Left lung (tissue), 10 donors: ENCODE data around the gene BANP. TPM values are rescaled to one million over a fixed set of nuclear protein-coding genes. Genes with fewer than 3 reads are reported as not detected.
"Not testable (repeated sequence)": the region's sequence is repeated elsewhere in the genome, so short reads cannot be mapped to it uniquely, and the experiment has no call there.

Source experiments
- ATAC-seq: fragments of 200-7000 bp; cut with Tn5 transposase; one replicate; pipeline ENCODE4 v1.9.1; 2020; ENCODE audit warnings: moderate library complexity
- DNase-seq, 4 donors: peaks; one replicate each; pipeline ENCODE4 v3.0.0-alpha.2; 2013 to 2020
- H3K27ac ChIP-seq, 2 donors: fragments of 200-600 bp; sonication (generic) in 1 of 2; one replicate each; pipeline versions ENCODE4 v1.5.0 to v1.8.0; 2020 to 2021
- H3K27me3 ChIP-seq, 2 donors: fragments of 200-600 bp; sonication (generic) in 1 of 2; one replicate each; pipeline versions ENCODE4 v1.5.0 to v1.8.0; 2020 to 2021
- H3K36me3 ChIP-seq, 2 donors: fragments of 200-600 bp; sonication (generic) in 1 of 2; one replicate each; pipeline versions ENCODE4 v1.5.0 to v1.8.0; 2020 to 2021
- H3K4me1 ChIP-seq, 2 donors: fragments of 200-600 bp; one replicate each; pipeline ENCODE4 v1.8.0; 2021
- H3K4me3 ChIP-seq, 2 donors: fragments of 200-600 bp; sonication (generic) in 1 of 2; one replicate each; pipeline versions ENCODE4 v1.5.0 to v1.8.0; 2020 to 2021; ENCODE audit warnings: mild to moderate bottlenecking in 1 of 2
- H3K9me3 ChIP-seq, 2 donors: fragments of 200-600 bp; sonication (generic) in 1 of 2; one replicate each; pipeline versions ENCODE4 v1.5.0 to v1.8.0; 2020 to 2021
- intact Hi-C, 2 donors: fragments of 100-400 bp; cut with DNase I; formaldehyde crosslinking; loops; one replicate each; pipeline versions ENCODE4 v1.11.2 to v1.14.2; 2022
- polyA plus RNA-seq, 6 donors: library from polyadenylated mRNA; unstranded; fragments of 120-200 nt; gene quantifications; one replicate each; pipeline ENCODE4 v1.2.1, GENCODE V29; 2013; ENCODE audit not compliant: insufficient read length in 6 of 6
- total RNA-seq, 2 donors: library from RNA; stranded (reverse); fragmentation: NEBNext Ultra II Directional; extraction: Animal tissue kit (Norgen Biotek cat#: 25700); gene quantifications; one replicate each; pipeline ENCODE4 v1.2.1, GENCODE V29; 2021
- TF ChIP-seq, protein P1 (sequence below), 2 donors: fragments of 200-600 bp; sonication (generic) in 1 of 2; IDR thresholded peaks; one replicate each; pipeline versions ENCODE4 v1.5.0 to v1.8.0; 2021; ENCODE audit warnings: antibody characterized with exemption in 2 of 2
- donor health status: DM: no; HTN: yes; CAD: no.
- donor health status: DM: no; HTN: no; CAD: no.

The BANP gene
- total and polyA plus RNA-seq, 8 donors: 19.3 to 35.9 (median 23.8) TPM

- ATAC-seq, DNase-seq, H3K27me3 ChIP-seq, H3K9me3 ChIP-seq, H3K4me1 ChIP-seq, intact Hi-C loops, H3K4me3 ChIP-seq, H3K27ac ChIP-seq: not testable (repeated sequence)
- H3K36me3 ChIP-seq: peaks cover 0 to 36% of the 10 kb centered on the region in 2 donors
These were observed 92.1 kb downstream of the BANP start for GRCh38 chr16:88043208-88043910.

- H3K9me3 ChIP-seq, H3K27me3 ChIP-seq: not testable (repeated sequence)
These were observed 92.9 kb downstream of the BANP start for GRCh38 chr16:88044121-88044581.

GRCh38 chr16:88045361-88045760 lies 94.1 kb downstream of the BANP start:
- H3K9me3 ChIP-seq, H3K27ac ChIP-seq, H3K27me3 ChIP-seq, H3K4me3 ChIP-seq, intact Hi-C loops, ATAC-seq, H3K4me1 ChIP-seq: not testable (repeated sequence)
- peaks cover 0 to 40% of the 10 kb centered on the region in 2 donors for H3K36me3 ChIP-seq
- peak in 1 of 4 donors; percentile 29 for DNase-seq

More at GRCh38 chr16:88044121-88044581, 92.9 kb downstream of the BANP start:
- H3K27ac ChIP-seq, H3K4me3 ChIP-seq, H3K4me1 ChIP-seq, intact Hi-C loops: not testable (repeated sequence)
- peak; percentile 41 for ATAC-seq
- peak in 1 of 4 donors; percentile 76 for DNase-seq
- H3K36me3 ChIP-seq: peaks cover 0 to 36% of the 10 kb centered on the region in 2 donors

DNA sequence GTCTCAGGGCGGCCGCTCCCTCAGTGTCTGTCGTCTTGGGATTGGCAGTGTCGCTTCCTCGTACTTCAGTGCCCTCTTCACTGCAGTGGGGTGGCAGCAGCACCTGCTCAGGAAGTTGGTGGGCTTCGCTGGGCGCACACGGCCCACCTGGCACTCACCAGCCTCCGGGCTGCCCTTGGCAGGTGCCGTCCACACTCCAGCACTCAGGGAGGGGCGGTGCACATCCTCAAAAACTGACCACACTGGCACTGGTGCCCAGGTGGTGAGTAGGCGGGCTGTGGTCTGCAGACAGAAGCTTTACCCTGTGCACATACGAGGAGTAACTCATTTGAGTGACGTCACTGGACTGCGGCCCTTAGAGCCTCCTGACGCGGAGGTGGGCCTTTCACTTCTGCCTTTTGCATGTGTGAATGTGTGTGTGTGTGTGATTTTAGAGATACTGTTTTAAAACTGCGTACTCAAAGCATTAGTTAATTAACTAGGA lies 94.6 kb downstream of the BANP start:
- ATAC-seq (peak; percentile 21), DNase-seq (peak in 1 of 4 donors; percentile 68)
- Histone ChIP-seq H3K36me3 (peaks cover 0 to 45% of the 10 kb centered on the region in 2 donors), H3K9me3 (no peaks in the 10 kb centered on the region), H3K4me3 (no peak overlapping the region), H3K4me1 (no peaks in the 10 kb centered on the region), H3K27ac (no peak overlapping the region), H3K27me3 (no peaks in the 10 kb centered on the region)
- intact Hi-C loops: no loop called here
- TF ChIP-seq, protein P1, sequence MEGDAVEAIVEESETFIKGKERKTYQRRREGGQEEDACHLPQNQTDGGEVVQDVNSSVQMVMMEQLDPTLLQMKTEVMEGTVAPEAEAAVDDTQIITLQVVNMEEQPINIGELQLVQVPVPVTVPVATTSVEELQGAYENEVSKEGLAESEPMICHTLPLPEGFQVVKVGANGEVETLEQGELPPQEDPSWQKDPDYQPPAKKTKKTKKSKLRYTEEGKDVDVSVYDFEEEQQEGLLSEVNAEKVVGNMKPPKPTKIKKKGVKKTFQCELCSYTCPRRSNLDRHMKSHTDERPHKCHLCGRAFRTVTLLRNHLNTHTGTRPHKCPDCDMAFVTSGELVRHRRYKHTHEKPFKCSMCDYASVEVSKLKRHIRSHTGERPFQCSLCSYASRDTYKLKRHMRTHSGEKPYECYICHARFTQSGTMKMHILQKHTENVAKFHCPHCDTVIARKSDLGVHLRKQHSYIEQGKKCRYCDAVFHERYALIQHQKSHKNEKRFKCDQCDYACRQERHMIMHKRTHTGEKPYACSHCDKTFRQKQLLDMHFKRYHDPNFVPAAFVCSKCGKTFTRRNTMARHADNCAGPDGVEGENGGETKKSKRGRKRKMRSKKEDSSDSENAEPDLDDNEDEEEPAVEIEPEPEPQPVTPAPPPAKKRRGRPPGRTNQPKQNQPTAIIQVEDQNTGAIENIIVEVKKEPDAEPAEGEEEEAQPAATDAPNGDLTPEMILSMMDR (IDR thresholded peaks at IDR 0.05): no peak

DNA sequence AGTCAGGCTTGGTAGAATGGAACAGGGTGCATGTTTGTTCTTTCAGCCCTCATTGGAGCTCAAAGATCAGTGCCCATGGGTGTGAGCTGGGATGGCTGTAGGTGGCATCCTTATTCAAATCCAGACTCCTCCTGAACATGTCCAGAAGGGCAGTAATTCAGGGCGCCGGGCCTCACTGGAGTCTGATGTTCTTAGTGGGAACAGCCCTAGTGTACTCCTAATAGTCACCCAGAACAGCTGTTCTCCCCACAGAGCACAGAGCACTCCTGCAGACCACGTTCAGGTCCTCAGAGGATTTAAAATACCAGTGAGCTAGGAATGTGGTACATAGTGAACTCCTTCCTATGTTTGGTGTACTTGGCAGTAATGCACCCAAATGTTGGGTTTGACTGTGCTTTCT lies 96.2 kb downstream of the BANP start:
- Histone ChIP-seq H3K9me3 (no peaks in the 10 kb centered on the region), H3K4me1 (no peaks in the 10 kb centered on the region), H3K27ac (no peak overlapping the region), H3K4me3 (no peak overlapping the region), H3K27me3 (no peaks in the 10 kb centered on the region), H3K36me3 (peaks cover 0 to 58% of the 10 kb centered on the region in 2 donors)
- TF ChIP-seq, protein P1 (IDR thresholded peaks at IDR 0.05): no peak
- ATAC-seq (no peak), DNase-seq (peak in 1 of 4 donors; percentile 31)
- intact Hi-C loops: no loop called here

GRCh38 chr16:88048985-88049384 lies 97.8 kb downstream of the BANP start:
- Histone ChIP-seq H3K4me1 (no peaks in the 10 kb centered on the region), H3K4me3 (no peak overlapping the region), H3K27ac (no peak overlapping the region), H3K9me3 (no peaks in the 10 kb centered on the region), H3K27me3 (no peaks in the 10 kb centered on the region), H3K36me3 (peaks cover 0 to 63% of the 10 kb centered on the region in 2 donors)
- DNase-seq (peak in 1 of 4 donors; percentile 16), ATAC-seq (no peak)
- intact Hi-C loops: no loop called here
- TF ChIP-seq, protein P1 (IDR thresholded peaks at IDR 0.05): no peak
